Measurements from ENCODE around the gene ADH1B. TPM values are rescaled to one million over a fixed set of nuclear protein-coding genes. Genes with fewer than 3 reads are reported as not detected.

The ADH1B gene
- total RNA-seq, 4 donors from 2014 or later, result 72.0 to 367 (median 194) TPM

DNA sequence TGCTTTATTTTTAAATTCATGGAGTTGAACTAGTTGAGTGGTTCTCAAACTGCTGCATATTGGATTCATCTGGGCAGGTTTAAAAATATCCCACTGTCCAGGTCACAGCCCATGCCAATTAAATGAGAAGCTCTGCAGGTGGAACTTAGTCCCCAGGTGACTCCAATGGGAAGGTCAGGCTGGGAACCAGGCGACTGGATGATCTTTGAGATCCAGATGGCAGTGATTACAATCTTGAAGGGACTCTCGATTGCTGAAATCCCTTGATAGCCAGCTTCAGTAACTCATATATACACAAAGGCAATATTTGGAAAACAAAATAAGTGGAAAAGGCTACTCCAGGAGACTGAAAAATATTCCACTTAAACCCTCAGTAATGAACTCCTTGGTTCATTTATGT is 38.5 kb downstream of the ADH1B start:
- no peak overlapping the region for H3K27ac ChIP-seq
- H3K9me3 ChIP-seq, result no peaks in the 10 kb centered on the region
- H3K4me3 ChIP-seq, result no peak overlapping the region
- no peaks in the 10 kb centered on the region for H3K4me1 ChIP-seq
- no peak for DNase-seq
- TF ChIP-seq, protein P1, sequence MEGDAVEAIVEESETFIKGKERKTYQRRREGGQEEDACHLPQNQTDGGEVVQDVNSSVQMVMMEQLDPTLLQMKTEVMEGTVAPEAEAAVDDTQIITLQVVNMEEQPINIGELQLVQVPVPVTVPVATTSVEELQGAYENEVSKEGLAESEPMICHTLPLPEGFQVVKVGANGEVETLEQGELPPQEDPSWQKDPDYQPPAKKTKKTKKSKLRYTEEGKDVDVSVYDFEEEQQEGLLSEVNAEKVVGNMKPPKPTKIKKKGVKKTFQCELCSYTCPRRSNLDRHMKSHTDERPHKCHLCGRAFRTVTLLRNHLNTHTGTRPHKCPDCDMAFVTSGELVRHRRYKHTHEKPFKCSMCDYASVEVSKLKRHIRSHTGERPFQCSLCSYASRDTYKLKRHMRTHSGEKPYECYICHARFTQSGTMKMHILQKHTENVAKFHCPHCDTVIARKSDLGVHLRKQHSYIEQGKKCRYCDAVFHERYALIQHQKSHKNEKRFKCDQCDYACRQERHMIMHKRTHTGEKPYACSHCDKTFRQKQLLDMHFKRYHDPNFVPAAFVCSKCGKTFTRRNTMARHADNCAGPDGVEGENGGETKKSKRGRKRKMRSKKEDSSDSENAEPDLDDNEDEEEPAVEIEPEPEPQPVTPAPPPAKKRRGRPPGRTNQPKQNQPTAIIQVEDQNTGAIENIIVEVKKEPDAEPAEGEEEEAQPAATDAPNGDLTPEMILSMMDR (IDR thresholded peaks at IDR 0.05), result no peak
- TF ChIP-seq POLR2A (IDR thresholded peaks at IDR 0.05), result no peak
- no peaks in the 10 kb centered on the region for H3K36me3 ChIP-seq
- no peaks in the 10 kb centered on the region for H3K27me3 ChIP-seq

DNA sequence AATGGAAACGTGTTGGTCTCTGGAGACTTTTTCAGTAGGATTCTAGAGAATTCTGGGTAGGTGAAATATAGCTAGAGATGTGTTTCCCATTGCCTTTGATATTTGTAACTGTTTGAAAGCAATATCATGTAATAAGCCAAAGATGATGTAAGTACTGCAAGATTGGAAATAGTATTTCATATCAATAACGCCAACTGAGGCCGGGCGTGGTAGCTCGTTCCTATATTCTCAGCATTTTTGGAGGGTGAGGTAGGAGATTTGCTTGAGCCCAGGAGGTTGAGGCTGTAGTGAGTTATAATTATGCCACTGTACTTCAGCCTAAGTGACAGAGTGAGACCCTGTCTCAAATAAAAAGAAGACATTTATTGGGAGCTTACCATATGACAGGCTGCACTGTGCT is 39.9 kb downstream of the ADH1B start:
- DNase-seq, result no peak
- Histone ChIP-seq H3K27me3 (no peaks in the 10 kb centered on the region), H3K4me1 (no peaks in the 10 kb centered on the region), H3K9me3 (no peaks in the 10 kb centered on the region), H3K27ac (no peak overlapping the region), H3K4me3 (no peak overlapping the region), H3K36me3 (no peaks in the 10 kb centered on the region)
- TF ChIP-seq, protein P1 (IDR thresholded peaks at IDR 0.05), result no peak
- TF ChIP-seq POLR2A (IDR thresholded peaks at IDR 0.05), result no peak

DNA sequence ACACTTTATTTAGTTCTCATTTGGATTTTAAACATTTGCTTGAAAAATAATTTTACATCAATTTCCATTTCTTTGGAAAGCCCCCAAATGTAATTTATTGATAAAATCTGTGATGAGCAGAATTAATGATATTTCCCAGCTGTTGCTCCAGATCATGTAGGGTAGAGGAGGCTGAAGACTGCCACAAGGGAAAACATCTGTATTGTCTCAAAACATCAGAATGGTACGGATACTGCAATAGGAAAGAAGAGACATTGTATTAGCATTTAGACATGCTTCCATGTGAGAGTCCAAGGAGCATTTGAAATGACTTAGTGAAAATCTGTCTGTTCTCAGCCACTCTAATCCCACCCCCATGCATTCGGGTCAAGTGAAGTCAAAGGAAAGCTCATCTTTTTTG is 44.8 kb downstream of the ADH1B start:
- DNase-seq, result no peak
- H3K4me3 ChIP-seq, result no peak overlapping the region
- TF ChIP-seq POLR2A (IDR thresholded peaks at IDR 0.05), result no peak
- TF ChIP-seq, protein P1 (IDR thresholded peaks at IDR 0.05), result no peak

DNA sequence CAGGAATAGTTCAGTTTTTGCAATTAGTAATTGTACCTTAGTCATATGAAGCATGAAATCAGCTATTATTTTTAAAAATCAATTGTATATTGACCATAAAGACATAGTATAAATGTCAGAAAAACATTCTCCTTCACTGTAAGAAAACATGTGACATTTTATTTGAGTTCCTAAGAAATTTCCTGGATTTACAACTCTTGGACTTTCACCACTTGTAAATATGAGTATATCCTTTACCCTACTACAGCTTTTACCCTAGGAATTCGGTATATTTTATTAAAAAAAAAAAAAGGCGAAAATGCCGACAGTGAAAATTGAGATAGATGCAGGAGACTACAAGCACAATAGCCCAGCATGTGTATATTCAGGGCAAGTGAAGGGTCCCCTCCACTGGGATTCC is 45.3 kb downstream of the ADH1B start:
- TF ChIP-seq, protein P1 (IDR thresholded peaks at IDR 0.05), result no peak
- TF ChIP-seq POLR2A (IDR thresholded peaks at IDR 0.05), result no peak
- no peaks in the 10 kb centered on the region for H3K36me3 ChIP-seq
- H3K4me1 ChIP-seq, result no peaks in the 10 kb centered on the region
- H3K4me3 ChIP-seq, result no peak overlapping the region
- H3K27ac ChIP-seq, result no peak overlapping the region
- DNase-seq, result no peak
- no peaks in the 10 kb centered on the region for H3K9me3 ChIP-seq
- no peaks in the 10 kb centered on the region for H3K27me3 ChIP-seq

More for the DNA sequence above, 44.8 kb downstream of the ADH1B start:
- Histone ChIP-seq H3K9me3 (no peaks in the 10 kb centered on the region), H3K36me3 (no peaks in the 10 kb centered on the region), H3K27ac (no peak overlapping the region), H3K4me1 (no peaks in the 10 kb centered on the region), H3K27me3 (no peaks in the 10 kb centered on the region)

DNA sequence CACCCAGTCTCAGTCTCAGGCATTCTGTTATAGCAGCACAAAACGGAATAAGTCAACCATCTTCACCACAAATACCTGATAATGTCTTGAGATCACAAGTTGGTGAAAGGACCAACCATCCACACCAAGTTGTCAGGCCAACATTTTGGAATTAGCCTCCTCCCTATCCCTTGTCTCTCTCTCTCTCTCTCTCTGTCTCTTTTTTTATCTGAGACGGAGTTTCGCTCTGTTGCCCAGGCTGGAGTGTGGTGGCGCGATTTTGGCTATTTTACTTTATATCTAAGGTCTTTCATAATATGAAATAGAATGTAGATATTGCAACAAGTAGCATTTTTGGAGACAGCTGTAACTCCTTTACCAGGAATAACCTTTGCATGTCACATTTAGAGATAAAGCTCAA is 46.2 kb downstream of the ADH1B start:
- no peak for DNase-seq
- H3K36me3 ChIP-seq, result no peaks in the 10 kb centered on the region
- H3K27me3 ChIP-seq, result no peaks in the 10 kb centered on the region
- H3K4me3 ChIP-seq, result no peak overlapping the region
- no peaks in the 10 kb centered on the region for H3K9me3 ChIP-seq
- no peaks in the 10 kb centered on the region for H3K4me1 ChIP-seq
- H3K27ac ChIP-seq, result no peak overlapping the region
- TF ChIP-seq, protein P1 (IDR thresholded peaks at IDR 0.05), result no peak
- no peak for TF ChIP-seq POLR2A (IDR thresholded peaks at IDR 0.05)

DNA sequence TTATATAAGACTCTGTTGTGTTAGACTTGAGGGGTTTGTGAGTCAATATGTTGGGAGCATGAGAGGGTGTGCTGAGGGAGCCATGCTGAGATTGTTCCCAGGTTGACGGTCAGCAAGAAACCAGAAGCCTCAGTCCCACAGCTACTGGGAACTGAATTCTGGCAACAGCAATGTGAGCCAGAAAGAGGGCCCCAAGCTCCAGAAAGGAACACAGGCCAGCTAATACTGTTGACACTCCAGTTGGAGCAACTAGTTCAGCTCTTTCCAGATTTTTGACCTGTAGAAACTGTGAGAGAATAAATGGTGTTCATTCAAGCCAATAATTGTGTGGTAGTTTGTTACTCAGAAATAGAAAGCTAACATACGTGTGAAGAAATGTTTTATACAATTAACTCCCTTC is 47.5 kb downstream of the ADH1B start:
- TF ChIP-seq, protein P1 (IDR thresholded peaks at IDR 0.05), result no peak
- no peak for TF ChIP-seq POLR2A (IDR thresholded peaks at IDR 0.05)

More for the DNA sequence above, 47.5 kb downstream of the ADH1B start:
- no peaks in the 10 kb centered on the region for H3K27me3 ChIP-seq
- H3K27ac ChIP-seq, result no peak overlapping the region
- no peaks in the 10 kb centered on the region for H3K9me3 ChIP-seq
- no peaks in the 10 kb centered on the region for H3K4me1 ChIP-seq
- no peak for DNase-seq
- no peak overlapping the region for H3K4me3 ChIP-seq
- no peaks in the 10 kb centered on the region for H3K36me3 ChIP-seq
